K562 (cell line): Measurements from ENCODE around the gene GSTA3. TPM values are rescaled to one million over a fixed set of nuclear protein-coding genes. Genes with fewer than 3 reads are reported as not detected.
A peak's percentile ranks its signal among the peaks of the same experiment; 100 is the strongest.

Experiments
- ATF3 ChIP-seq, 2 experiments: fragments of 450-650 bp in 1 of 2; sonication (generic) in 1 of 2; formaldehyde crosslinking in 1 of 2; IDR thresholded peaks in 1 of 2; conservative IDR thresholded peaks in 1 of 2; 2 replicates each; pipeline versions ENCODE4 v1.6.1 to v1.8.1; 2016 to 2023; ENCODE audit warnings: mild to moderate bottlenecking in 2 of 2, moderate library complexity in 2 of 2, inconsistent platforms in 1 of 2, missing genetic modification reagents in 1 of 2
- BACH1 ChIP-seq: fragments of 200-800 bp; sonication (Bioruptor generic); IDR thresholded peaks from 2 replicates; pipeline ENCODE4 v1.6.1; 2016; ENCODE audit warnings: missing genetic modification characterization, missing compliant biosample characterization
- FOSL1 ChIP-seq: fragments of 200-800 bp; sonication (Bioruptor generic); conservative IDR thresholded peaks from 2 replicates; pipeline ENCODE4 v1.6.1; 2016; ENCODE audit warnings: missing genetic modification characterization, missing compliant biosample characterization
- MNT ChIP-seq, 2 experiments: fragments of 450-650 bp; conservative IDR thresholded peaks; 2 replicates each; pipeline ENCODE4 v1.6.1; 2017; ENCODE audit warnings: mild to moderate bottlenecking in 2 of 2, moderate library complexity in 2 of 2
- MYNN ChIP-seq, 2 experiments: sonication (generic); formaldehyde crosslinking in 1 of 2; IDR thresholded peaks; 2 replicates each; pipeline versions ENCODE4 v1.5.0 to v1.6.1; 2016 to 2020; ENCODE audit warnings: antibody characterized with exemption in 1 of 2, missing genetic modification reagents in 1 of 2
- NR2C2 ChIP-seq, 2 experiments: fragments of 200-800 bp in 1 of 2; sonication (Bioruptor generic) in 1 of 2; sonication (generic) in 1 of 2; formaldehyde crosslinking in 1 of 2; IDR thresholded peaks; 2 replicates each; pipeline versions ENCODE4 v1.6.1 to v1.8.0; 2016 to 2022; ENCODE audit warnings: mild to moderate bottlenecking in 1 of 2, missing compliant biosample characterization in 1 of 2, missing genetic modification characterization in 1 of 2, missing genetic modification reagents in 1 of 2
- PTTG1 ChIP-seq: fragments of 450-650 bp; IDR thresholded peaks from 2 replicates; pipeline ENCODE4 v1.6.1; 2016; ENCODE audit warnings: low read depth, mild to moderate bottlenecking, missing genetic modification characterization, missing compliant biosample characterization
- REST ChIP-seq, 2 experiments: fragments of 450-650 bp; formaldehyde crosslinking in 1 of 2; IDR thresholded peaks; 2 replicates each; pipeline versions ENCODE4 v1.4.0 to v1.6.1; 2014 to 2020; ENCODE audit warnings: mild to moderate bottlenecking in 2 of 2, borderline replicate concordance in 1 of 2, low read depth in 1 of 2
- SMARCA4 ChIP-seq: fragments of 450-650 bp; IDR thresholded peaks from 2 replicates; pipeline ENCODE4 v1.6.1; 2016
- TAL1 ChIP-seq: fragments of 450-650 bp; IDR thresholded peaks from 2 replicates; pipeline ENCODE4 v1.6.1; 2016; ENCODE audit warnings: mild to moderate bottlenecking
- ZNF436 ChIP-seq: fragments of 250-450, 450-650 bp; sonication (Bioruptor Pico); formaldehyde crosslinking; IDR thresholded peaks from 2 replicates; pipeline ENCODE4 v1.7.0; 2020; ENCODE audit warnings: mild to moderate bottlenecking
- polyA plus RNA-seq, 8 experiments: library from polyadenylated mRNA; depleted of rRNA in 4 of 8; stranded (reverse) in 5 of 8; unstranded in 3 of 8; fragments of >200 nt; fragmentation: Nextera tagmentation in 2 of 8; fragmentation: Illumina TruSeq in 1 of 8; extraction: Ambion mirVana in 2 of 8; extraction: Trizol in 1 of 8; gene quantifications; 2 replicates each; pipeline versions ENCODE4 v1.2.1 to v1.2.3, GENCODE V29; 2011 to 2014; ENCODE audit warnings: inconsistent platforms in 1 of 8, missing spikeins in 1 of 8
- total RNA-seq, 7 experiments: library from RNA; depleted of rRNA in 6 of 7; stranded (reverse); fragments of >200 nt in 6 of 7; fragmentation: Illumina TruSeq in 2 of 7; extraction: Trizol in 2 of 7; gene quantifications; 2 replicates each; pipeline versions ENCODE4 v1.2.1 to v1.2.3, GENCODE V29; 2011 to 2021; ENCODE audit warnings: low replicate concordance in 1 of 7

GSTA3 gene
- total and polyA plus RNA-seq, 9 of the 15 experiments (the other 6 are each of a cell fraction or from before 2014, with no cell fraction given), result not detected

GRCh38 chr6:52929321-52930164, 20.0 kb upstream of the GSTA3 start (continued):
- TF ChIP-seq REST (IDR thresholded peaks at IDR 0.05; ENCODE audit: borderline replicate concordance) (no peak), REST (CRISPR knock-in tag; IDR thresholded peaks at IDR 0.05; ENCODE audit: low read depth) (no peak), BACH1 (tag) (peak; percentile 89), MNT (conservative IDR thresholded peaks at IDR 0.05) (peak in 1 of 2 experiments; percentile 44; a peak in 2 of 4 replicates), TAL1 (peak; percentile 83), MYNN (IDR thresholded peaks at IDR 0.05) (0 out of 2 replicates have a peak, but pooled peaks have one; percentile 51), MYNN (CRISPR knock-in tag; IDR thresholded peaks at IDR 0.05) (no peak), SMARCA4 (peak; percentile 83), NR2C2 (CRISPR knock-in tag; IDR thresholded peaks at IDR 0.05) (no peak), NR2C2 (tag; IDR thresholded peaks at IDR 0.05) (peak; percentile 30; the same call in 1 of the 2 replicates), ZNF436 (CRISPR knock-in tag) (no peak), PTTG1 (tag) (no peak), FOSL1 (tag) (peak; percentile 99), ATF3 (IDR thresholded peaks at IDR 0.05) (peak; percentile 88), ATF3 (CRISPR knock-in tag; conservative IDR thresholded peaks at IDR 0.05) (no peak; the same call in 1 of the 2 replicates)
